Smooth muscle cell (in vitro differentiated cells): Measurements from ENCODE around the gene SMG9. TPM values are rescaled to one million over a fixed set of nuclear protein-coding genes. Genes with fewer than 3 reads are reported as not detected.
A peak's percentile ranks its signal among the peaks of the same experiment; 100 is the strongest.

Experiments
- DNase-seq: peaks from one replicate; lab custom pipeline; 2025; ENCODE audit not compliant: unreplicated experiment; lab: John Stamatoyannopoulos, UW
- H2AFZ ChIP-seq: fragments of 200-600 bp; sonication (generic); 2 replicates; pipeline ENCODE4 v1.6.0; 2016; ENCODE audit warnings: antibody characterized with exemption, low read depth, mild to moderate bottlenecking
- H3F3A ChIP-seq: fragments of 200-600 bp; sonication (generic); 2 replicates; pipeline ENCODE4 v1.6.0; 2017; ENCODE audit warnings: antibody characterized with exemption, low read depth
- H3K27ac ChIP-seq: fragments of 200-600 bp; sonication (generic); 2 replicates; pipeline ENCODE4 v1.5.1; 2016; ENCODE audit warnings: low read depth, mild to moderate bottlenecking
- H3K27me3 ChIP-seq: fragments of 200-600 bp; sonication (generic); 2 replicates; pipeline ENCODE4 v1.6.1; 2016; ENCODE audit warnings: low read depth, mild to moderate bottlenecking
- H3K36me3 ChIP-seq: fragments of 200-600 bp; sonication (generic); 2 replicates; pipeline ENCODE4 v1.5.1; 2016; ENCODE audit warnings: low read depth
- H3K4me1 ChIP-seq: fragments of 200-600 bp; sonication (generic); 2 replicates; pipeline ENCODE4 v1.5.1; 2016; ENCODE audit warnings: low read depth
- H3K4me2 ChIP-seq: fragments of 200-600 bp; sonication (generic); 2 replicates; pipeline ENCODE4 v1.6.0; 2016; ENCODE audit warnings: mild to moderate bottlenecking
- H3K4me3 ChIP-seq: fragments of 200-600 bp; sonication (generic); 2 replicates; pipeline ENCODE4 v1.5.1; 2016; ENCODE audit warnings: mild to moderate bottlenecking
- H3K79me2 ChIP-seq: fragments of 200-600 bp; sonication (generic); 2 replicates; pipeline ENCODE4 v1.6.0; 2016; ENCODE audit warnings: low read depth, mild to moderate bottlenecking
- H3K9ac ChIP-seq: fragments of 200-600 bp; sonication (generic); 2 replicates; pipeline ENCODE4 v1.6.0; 2016; ENCODE audit warnings: low read depth
- H3K9me3 ChIP-seq: fragments of 200-600 bp; sonication (generic); replicated peaks from 2 replicates; pipeline ENCODE4 v1.5.1; 2016; ENCODE audit warnings: low read depth
- H4K20me1 ChIP-seq: fragments of 200-600 bp; sonication (generic); 2 replicates; pipeline ENCODE4 v1.6.0; 2016; ENCODE audit warnings: low read depth
- CTCF ChIP-seq: fragments of 200-600 bp; sonication (generic); IDR thresholded peaks from 2 replicates; pipeline ENCODE4 v1.5.1; 2017; ENCODE audit warnings: borderline replicate concordance, mild to moderate bottlenecking, antibody characterized with exemption; ENCODE audit not compliant: insufficient read depth, poor library complexity, severe bottlenecking
- WGBS: methylation state at CpG from one replicate; pipeline ENCODE4 v1.1.7; 2016; ENCODE audit warnings: low lambda C conversion rate; 5-methylcytosine and 5-hydroxymethylcytosine counted together
- polyA plus RNA-seq: library from polyadenylated mRNA; unstranded; fragments of >200 nt; fragmentation: Nextera tagmentation; extraction: Ambion mirVana; gene quantifications from 2 replicates; pipeline ENCODE4 v1.2.1, GENCODE V29; 2016
- total RNA-seq: library from RNA; depleted of rRNA; stranded (reverse); fragments of >200 nt; gene quantifications from 2 replicates; pipeline ENCODE4 v1.2.3, GENCODE V29; 2014

SMG9 gene
- total and polyA plus RNA-seq, 2 experiments from 2014 or later: 13.2 to 39.2 TPM

GRCh38 chr19:43774103-43774939 is 19.6 kb upstream of the SMG9 start:
- peak; percentile 21 for DNase-seq
- H3K27me3 ChIP-seq: peaks cover 42% of the 10 kb centered on the region
- H3K36me3 ChIP-seq: no peaks in the 10 kb centered on the region
- H3K4me2 ChIP-seq: peak overlapping the region; percentile 75
- H3K9ac ChIP-seq: no peak overlapping the region
- H3K9me3 ChIP-seq: no peaks in the 10 kb centered on the region
- H3K79me2 ChIP-seq: no peaks in the 10 kb centered on the region
- peak; percentile 66 for TF ChIP-seq CTCF
- no peak overlapping the region for H3K27ac ChIP-seq
- H3K4me3 ChIP-seq: peak overlapping the region; percentile 19
- peaks cover 4% of the 10 kb centered on the region for H3K4me1 ChIP-seq
- 9% methylated on average over 56 of the region's 63 CpGs for WGBS
- no peak overlapping the region for H2AFZ ChIP-seq
- H3F3A ChIP-seq: no peaks in the 10 kb centered on the region
- no peaks in the 10 kb centered on the region for H4K20me1 ChIP-seq

- H2AFZ ChIP-seq: no peak overlapping the region
- 28% methylated on average over 5 of the region's 5 CpGs for WGBS
Observed at GRCh38 chr19:43773725-43774102, 19.0 kb upstream of the SMG9 start.

GRCh38 chr19:43769256-43769655 is 14.5 kb upstream of the SMG9 start:
- peaks cover 28% of the 10 kb centered on the region for H3K27me3 ChIP-seq
- H3K4me1 ChIP-seq: no peaks in the 10 kb centered on the region
- no peaks in the 10 kb centered on the region for H3K79me2 ChIP-seq
- no peak overlapping the region for H3K27ac ChIP-seq
- H4K20me1 ChIP-seq: no peaks in the 10 kb centered on the region
- no peak for DNase-seq
- H3K4me2 ChIP-seq: no peak overlapping the region
- no peak overlapping the region for H2AFZ ChIP-seq
- no peaks in the 10 kb centered on the region for H3K9me3 ChIP-seq
- H3K36me3 ChIP-seq: no peaks in the 10 kb centered on the region
- H3K9ac ChIP-seq: no peak overlapping the region
- no peak overlapping the region for H3K4me3 ChIP-seq
- no peaks in the 10 kb centered on the region for H3F3A ChIP-seq
- WGBS: 97% methylated on average over 14 of the region's 14 CpGs
- no peak for TF ChIP-seq CTCF

More at GRCh38 chr19:43773725-43774102, 19.0 kb upstream of the SMG9 start:
- Histone ChIP-seq H3K9me3 (no peaks in the 10 kb centered on the region), H3K79me2 (no peaks in the 10 kb centered on the region), H4K20me1 (no peaks in the 10 kb centered on the region), H3K4me3 (peak overlapping the region; percentile 19), H3K4me1 (peaks cover 4% of the 10 kb centered on the region), H3K27me3 (peaks cover 42% of the 10 kb centered on the region), H3K36me3 (no peaks in the 10 kb centered on the region), H3F3A (no peaks in the 10 kb centered on the region), H3K9ac (no peak overlapping the region), H3K27ac (no peak overlapping the region), H3K4me2 (peak overlapping the region; percentile 75)
- TF ChIP-seq CTCF: no peak
- no peak for DNase-seq
